Activated CD4-positive, CD25-positive, alpha-beta regulatory T cell treated with anti-CD3 and anti-CD28 coated beads, Interleukin-2, amount 50 U/mL, for 24 hours (primary cell): Measurements from ENCODE around the gene DCTN5.
"Not testable (repeated sequence)": the region's sequence is repeated elsewhere in the genome, so short reads cannot be mapped to it uniquely, and the experiment has no call there.

Experiments
- ATAC-seq, 2 donors: fragments of 150-1000 bp; cut with Tn5 transposase; one replicate each; pipeline ENCODE4 v1.10.0; 2021; ENCODE audit warnings: mild to moderate bottlenecking in 1 of 2, moderate library complexity in 1 of 2

DCTN5 gene

GRCh38 chr16:23640931-23641765 is at the start of gene DCTN5, which contains the start of gene PALB2:
TSS of gene DCTN5 (plus strand) at chr16:23641466. CDS start at chr16:23641543, 77 bp downstream.
TSS of gene PALB2 (minus strand) at chr16:23641310. CDS start at chr16:23641157, 153 bp downstream.
- peak; percentile 97 to 98 for ATAC-seq

- no peak for ATAC-seq
Measured at GRCh38 chr16:23594186-23594585, 47.1 kb upstream of the DCTN5 start.

- ATAC-seq: no peak
Measured at GRCh38 chr16:23595246-23595950, 45.9 kb upstream of the DCTN5 start.

GRCh38 chr16:23595951-23596720 is 45.1 kb upstream of the DCTN5 start, which contains the start of gene NDUFAB1:
TSS of gene NDUFAB1 (minus strand) at chr16:23596316. CDS start at chr16:23596290, 26 bp downstream.
- ATAC-seq: peak; percentile 98 to 99

GRCh38 chr16:23597003-23597756 is 44.1 kb upstream of the DCTN5 start:
- no peak for ATAC-seq

GRCh38 chr16:23607726-23608125 is 33.5 kb upstream of the DCTN5 start:
- ATAC-seq: no peak

GRCh38 chr16:23608194-23608593 is 33.1 kb upstream of the DCTN5 start:
- no peak for ATAC-seq

- no peak for ATAC-seq
Measured at GRCh38 chr16:23609929-23610328, 31.3 kb upstream of the DCTN5 start.

GRCh38 chr16:23610905-23611304 is 30.4 kb upstream of the DCTN5 start:
- not testable (repeated sequence) for ATAC-seq

- no peak for ATAC-seq
Measured at GRCh38 chr16:23611936-23612335, 29.3 kb upstream of the DCTN5 start.

- no peak for ATAC-seq
Measured at GRCh38 chr16:23615805-23616204, 25.5 kb upstream of the DCTN5 start.

- ATAC-seq: no peak
Measured at GRCh38 chr16:23624092-23624491, 17.2 kb upstream of the DCTN5 start.

- no peak for ATAC-seq
Measured at GRCh38 chr16:23629516-23629915, 11.8 kb upstream of the DCTN5 start.

GRCh38 chr16:23631874-23632273 is 9.4 kb upstream of the DCTN5 start:
- ATAC-seq: not testable (repeated sequence)

GRCh38 chr16:23634461-23635036 is 6.7 kb upstream of the DCTN5 start:
- ATAC-seq: no peak

- ATAC-seq: no peak
Measured at GRCh38 chr16:23635958-23636357, 5.3 kb upstream of the DCTN5 start.

- peak; percentile 10 to 12 for ATAC-seq
Measured at GRCh38 chr16:23640615-23640930, 693 bp upstream of the DCTN5 start.

GRCh38 chr16:23642246-23642774 is 1.0 kb downstream of the DCTN5 start:
- no peak for ATAC-seq

GRCh38 chr16:23650674-23651416 is 9.6 kb downstream of the DCTN5 start:
- ATAC-seq: peak in 1 of 2 donors; percentile 28

- peak; percentile 89 for ATAC-seq
Measured at GRCh38 chr16:23651943-23652468, 10.7 kb downstream of the DCTN5 start.

- peak in 1 of 2 donors; percentile 41 for ATAC-seq
Measured at GRCh38 chr16:23663918-23664317, 22.7 kb downstream of the DCTN5 start.
